ENCODE data around the gene CHST8.
"Not testable (repeated sequence)": the region's sequence is repeated elsewhere in the genome, so short reads cannot be mapped to it uniquely, and the experiment has no call there.

Gene CHST8

DNA sequence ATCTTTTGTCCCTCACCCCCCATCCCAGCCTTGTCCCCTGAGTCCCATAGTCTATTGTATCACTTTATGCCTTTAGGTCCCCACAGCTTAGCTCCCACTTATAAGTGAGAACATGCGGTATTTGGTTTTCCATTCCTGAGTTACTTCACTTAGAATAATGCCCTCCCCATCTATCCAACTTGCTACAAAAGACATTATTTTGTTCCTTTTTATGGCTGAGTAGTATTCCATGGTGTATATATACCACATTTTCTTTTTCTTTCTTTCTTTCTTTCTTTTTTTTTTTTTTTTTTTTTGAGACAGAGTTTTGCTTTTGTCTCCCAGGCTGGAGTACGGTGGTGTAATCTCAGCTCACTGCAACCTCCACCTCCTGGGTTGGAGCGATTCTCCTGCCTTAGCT lies 73.8 kb downstream of the CHST8 start:
- not testable (repeated sequence) for DNase-seq

DNA sequence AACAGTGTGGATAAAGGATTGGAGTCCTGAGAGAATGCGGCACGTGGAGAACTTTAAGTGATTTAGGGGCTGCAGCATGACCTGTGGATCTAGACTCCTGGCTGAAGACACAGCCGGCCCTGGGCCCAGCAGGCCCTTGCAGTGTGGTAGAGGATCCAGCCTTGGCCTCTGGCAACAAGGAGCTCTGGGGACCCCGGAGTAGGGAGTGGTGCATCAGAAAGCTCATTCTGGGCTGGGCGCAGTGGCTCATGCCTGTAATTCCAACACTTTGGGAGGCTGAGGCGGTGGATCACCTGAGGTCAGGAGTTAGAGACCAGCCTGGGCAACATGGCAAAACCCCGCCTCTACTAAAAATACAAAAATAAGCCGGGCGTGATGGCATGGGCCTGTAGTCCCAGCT lies 76.0 kb downstream of the CHST8 start:
- DNase-seq: no peak

DNA sequence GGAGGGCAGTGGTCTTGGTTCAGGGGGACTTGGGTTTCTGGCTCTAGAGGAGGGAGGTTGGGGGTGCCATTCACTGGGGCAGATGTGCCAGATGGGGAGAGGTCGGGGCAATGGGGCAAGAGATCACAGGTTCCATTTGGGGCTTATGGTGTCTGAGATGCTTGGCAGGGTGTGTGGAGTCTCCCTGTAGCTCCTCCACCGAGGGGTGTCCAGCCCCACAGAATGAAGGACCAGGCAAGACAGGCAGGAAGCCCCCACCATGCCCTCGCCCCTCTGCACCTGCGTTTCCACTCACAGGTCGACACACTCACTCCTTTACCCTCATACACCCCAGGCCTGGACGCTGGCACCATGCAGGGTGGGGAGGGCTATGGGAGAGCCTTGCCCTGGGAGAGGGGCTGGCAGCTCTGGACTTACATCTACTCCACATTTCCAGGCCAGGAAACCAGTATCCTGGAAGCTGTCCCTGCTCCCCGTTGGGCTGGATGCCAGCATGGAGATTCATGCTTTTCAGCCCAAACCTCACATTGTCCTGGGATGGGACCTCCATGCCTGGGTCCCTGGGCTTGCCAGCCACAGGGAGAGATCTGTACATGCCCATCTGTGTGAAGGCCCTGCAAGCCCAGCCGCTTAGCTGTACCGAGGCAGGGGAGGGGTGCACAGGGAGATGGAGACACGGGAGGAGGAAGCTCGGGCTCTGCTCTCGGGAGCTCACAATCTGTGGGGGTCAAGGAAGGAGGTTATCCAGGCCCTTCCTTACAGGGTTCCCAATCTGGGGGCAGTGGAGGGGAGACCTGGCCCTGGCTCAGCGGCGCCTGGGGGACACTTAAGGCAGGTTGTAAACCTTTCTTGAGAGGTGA lies 77.1 kb downstream of the CHST8 start:
- no peak for DNase-seq

DNA sequence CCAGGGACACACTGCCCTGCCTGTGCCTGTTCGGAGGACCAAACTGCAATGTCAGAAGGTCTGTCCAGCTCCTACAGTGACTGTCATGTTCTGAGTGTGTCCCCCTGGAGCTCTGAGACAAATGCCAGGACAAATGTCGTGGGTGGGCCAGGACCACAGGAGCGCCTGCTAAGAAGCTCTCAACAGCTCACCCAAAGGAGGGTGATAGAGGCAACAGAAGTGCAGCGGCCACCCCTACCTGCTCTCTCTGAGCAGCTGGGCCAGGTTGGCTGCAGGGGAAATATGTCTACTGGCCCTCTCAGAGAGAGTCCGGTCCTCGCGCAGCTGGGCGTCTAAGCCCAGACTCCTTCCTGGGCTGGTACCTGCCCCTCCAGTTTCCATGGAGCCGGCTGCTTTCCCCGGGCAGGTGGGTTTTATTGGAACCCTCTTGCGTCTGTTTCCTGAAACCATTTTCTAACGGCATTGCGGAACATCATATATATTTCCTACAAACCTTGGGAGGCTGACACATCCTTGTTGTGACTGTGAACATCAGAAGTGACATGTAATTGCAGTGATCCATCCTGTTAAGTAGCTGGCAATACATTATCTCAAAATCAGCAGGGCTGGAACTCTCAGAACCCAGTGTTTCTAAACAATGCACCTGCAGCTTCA lies 78.1 kb downstream of the CHST8 start:
- no peak for DNase-seq

DNA sequence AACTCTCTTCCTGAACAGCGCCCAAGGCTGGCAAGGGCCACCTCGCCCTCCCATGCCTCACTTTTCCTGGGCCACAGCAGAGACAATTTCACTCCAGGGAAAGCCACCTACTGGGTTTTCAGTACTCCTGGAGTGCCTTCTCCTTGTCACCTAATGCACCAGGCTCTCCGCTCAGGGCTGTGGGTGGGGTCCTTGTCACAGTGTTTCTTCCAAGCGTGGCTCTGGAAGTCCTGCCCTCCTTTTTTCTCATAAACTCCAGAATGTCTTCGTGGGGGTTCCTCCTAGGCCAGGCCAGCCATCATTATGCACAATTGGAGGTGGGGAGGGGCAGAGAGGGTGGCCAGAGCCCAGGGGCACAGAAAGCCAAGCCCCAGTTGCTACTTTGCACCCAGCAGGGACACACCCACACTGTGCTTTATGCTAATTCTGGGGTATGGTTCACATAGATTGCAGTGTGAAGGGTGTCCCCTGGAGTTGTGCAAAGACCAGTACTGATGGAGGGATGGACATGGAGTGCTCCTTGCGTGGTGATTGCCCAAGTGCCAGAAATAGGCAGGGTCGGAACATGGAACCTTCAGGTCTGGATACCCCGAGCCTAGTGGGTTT lies 78.8 kb downstream of the CHST8 start:
- no peak for DNase-seq

DNA sequence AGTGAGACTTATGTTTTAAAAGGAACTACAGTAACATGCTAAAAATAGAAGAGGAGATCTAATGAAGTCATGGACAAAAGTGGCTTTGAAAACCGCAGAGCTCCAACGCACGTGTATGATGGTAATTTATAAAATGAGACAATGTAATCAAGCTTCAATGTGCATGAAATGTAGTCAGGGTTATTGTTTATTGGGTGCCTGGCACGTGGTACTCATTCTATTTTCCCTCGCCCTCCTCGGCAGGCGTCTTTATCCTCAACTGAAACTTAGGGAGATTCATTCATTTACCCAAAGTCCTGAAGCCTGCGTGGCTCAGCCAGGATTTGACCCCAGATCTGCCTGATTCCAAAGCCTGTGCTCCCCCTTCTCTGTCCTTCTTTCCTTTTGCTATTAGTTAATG lies 79.8 kb downstream of the CHST8 start:
- DNase-seq: no peak

DNA sequence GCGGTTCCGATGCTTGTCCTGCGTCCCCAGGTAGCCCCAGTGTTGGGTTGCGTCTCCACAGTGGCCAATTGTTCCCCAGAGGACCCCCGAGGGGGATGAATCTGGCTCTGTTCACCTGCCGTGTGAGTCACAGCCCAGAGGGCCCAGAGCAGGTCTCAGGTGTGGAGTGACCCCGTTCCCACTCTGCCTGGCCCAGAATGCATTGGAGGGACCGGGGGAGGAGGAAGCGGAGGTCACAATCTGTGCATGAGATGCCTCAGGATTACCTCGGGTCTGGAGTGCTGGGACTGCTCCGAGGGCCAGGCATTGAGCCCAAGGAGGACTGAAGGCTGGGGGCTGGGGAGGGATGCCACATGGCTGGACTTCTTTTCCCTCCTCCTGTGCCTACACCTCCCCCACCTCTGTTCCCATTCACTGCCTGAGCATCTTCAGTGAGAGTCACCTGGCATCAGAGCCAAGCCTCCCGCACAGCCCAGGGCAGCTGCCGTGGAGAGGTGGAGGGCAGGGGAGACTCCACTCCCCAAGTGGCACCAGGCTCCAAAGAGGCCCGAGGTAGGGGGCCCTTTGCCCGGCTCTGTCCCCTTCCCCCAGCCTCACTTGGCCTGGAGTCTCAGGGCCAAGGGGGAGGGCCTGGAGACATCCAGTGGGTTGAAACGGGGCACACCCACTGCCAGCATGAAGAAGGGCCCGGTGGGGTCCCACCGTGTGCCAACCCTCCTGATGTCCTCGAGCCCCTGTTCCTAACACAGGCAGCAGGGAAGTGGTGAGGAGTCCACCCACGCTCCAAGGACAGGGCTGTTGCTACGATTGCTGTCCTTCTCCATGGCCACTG lies 81.1 kb downstream of the CHST8 start:
- DNase-seq: no peak

DNA sequence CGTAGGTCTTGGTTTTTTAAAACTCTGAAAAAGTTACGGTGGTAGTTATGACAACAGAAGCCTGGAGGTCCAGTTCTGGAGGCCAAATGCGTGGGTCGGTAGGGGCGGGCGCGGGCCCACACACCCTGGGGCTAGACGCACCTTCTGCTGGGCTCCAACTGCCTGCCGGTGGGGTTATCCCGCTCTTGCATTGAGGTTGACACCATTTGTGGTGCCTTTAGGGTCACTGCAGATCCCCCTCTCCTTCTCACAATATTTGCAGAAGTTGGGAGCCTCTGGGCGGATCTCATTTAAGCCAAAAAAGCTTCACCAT lies 81.6 kb downstream of the CHST8 start:
- no peak for DNase-seq

DNA sequence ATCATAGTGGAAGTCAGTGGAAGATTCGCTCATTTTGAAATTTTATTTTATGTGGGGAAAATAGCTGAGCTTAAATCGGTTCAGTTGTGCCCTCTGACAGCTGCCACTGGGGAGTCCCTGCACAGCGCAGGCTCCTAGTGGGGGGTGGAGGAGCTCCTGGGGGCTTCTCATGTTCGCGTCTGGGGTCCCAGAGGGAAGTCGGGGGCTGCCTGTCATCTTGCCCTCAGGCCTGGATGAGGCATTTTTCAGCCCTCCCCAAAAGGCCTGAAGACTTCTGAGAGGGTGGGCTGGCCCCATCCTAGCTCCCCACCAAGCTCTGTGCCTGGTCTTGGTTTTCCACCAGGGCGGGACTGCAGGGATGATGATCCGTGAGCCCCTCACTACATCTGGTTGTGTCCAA lies 82.1 kb downstream of the CHST8 start:
- DNase-seq: no peak

DNA sequence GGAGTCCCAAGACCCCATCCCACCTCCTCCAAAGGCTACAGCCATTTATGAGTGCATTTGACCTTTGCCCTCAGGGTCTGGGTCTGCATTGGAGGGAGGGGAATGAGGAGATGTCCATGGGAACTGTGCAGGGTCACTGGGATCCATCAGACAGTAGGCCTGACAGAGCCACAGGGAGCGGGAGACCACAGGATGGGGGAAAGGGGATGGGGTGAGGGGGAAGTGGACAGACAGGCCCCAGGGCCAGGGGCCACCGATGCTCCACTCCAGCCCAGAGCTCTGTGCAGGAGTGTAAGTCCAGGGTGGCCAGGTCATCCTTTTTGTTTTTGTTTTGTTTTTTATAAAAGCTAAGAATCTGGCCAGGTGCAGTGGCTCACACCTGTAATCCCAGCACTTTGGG lies 82.5 kb downstream of the CHST8 start:
- no peak for DNase-seq

DNA sequence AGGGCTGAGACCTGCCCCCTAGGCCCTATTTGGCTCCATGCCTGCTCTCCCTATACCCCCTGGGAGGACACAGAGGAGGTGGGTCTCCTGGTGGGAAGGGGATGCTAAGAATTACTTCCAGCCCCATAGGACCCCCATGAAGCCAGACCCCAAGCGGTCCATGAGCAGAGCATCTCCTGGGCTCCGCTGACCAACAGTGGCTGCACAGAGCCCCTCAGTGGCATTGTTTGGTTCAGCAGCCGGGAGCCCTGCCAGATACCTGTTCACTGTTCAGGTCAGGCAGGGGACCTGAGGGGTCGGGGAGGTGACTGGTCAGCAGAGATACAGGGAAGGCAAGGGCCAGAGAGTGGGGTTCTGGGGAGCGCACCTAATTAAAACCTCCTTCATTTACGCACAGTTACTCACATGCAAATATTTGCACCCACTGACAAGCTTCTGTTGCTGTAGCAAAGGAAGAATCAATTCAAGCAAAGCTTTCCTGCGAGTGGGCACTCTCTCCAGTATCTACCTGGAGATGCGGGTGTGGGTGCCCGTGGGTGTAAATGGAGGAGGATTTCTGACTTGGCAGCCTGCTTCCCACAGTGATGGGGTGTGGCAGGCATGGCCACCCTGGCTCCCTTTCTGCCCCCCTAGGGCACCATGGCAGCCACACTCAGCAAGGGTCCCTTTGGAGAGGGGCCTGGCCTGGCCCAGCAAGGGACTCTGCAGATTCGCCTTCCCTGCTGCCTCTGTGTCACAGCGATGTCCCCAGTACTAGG lies 83.5 kb downstream of the CHST8 start:
- DNase-seq: no peak

DNA sequence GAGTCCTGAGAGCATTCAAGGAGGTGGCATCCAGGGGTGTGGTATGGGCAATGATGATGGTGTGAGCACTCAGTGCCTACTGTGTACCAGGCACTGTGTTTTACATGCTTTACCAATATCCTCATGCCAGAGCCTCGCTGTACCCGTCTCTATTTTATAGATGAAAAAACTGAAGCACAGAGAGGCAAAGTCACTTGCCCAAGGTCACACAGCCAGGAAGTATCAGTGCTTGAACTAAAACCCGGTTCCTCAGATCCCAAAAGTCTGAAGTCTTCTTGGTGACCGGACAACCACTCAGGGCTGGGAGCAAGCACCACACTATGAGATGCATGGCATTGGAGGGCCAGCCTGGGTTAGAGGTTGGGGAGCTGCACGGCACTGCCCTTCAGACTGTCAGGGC lies 84.1 kb downstream of the CHST8 start:
- DNase-seq: no peak

DNA sequence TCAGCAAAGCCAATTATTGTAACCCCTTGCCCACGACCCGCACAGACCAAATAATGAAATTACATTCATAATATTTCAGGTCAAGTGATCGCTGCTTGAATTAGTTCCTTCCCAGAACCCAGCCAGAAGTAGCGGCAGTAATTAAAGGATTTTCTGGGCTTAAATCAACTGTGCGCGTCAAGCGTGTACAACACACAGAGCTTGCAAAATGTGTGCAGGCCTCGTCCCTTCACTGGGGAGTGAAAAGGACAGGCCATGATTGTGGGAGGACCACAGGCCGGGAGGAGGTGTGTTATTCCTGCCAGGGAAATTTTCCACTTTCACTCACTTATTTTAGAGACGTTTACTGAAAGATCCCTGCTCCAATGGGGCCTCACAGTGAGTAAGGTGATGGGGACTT lies 84.9 kb downstream of the CHST8 start:
- DNase-seq: no peak

DNA sequence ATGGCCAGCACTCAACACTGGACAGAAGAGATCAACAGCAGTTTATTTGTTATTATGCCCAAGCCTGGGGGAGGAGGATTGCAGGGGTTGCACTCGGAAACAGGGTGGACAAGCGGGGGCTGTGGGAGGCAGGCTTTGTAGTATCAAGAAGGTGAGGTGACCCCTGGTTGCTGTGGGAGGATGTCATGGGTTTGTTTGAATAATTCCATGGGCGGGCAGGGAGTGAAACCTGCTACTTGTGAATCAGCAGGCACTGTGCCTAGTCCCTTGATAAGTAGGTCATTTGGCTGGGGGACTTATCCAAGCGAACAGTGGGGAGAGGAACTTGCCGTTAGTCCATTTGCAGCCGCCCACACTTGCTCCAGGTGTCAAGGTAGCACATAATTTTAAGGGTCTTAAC lies 90.5 kb downstream of the CHST8 start:
- no peak for DNase-seq

DNA sequence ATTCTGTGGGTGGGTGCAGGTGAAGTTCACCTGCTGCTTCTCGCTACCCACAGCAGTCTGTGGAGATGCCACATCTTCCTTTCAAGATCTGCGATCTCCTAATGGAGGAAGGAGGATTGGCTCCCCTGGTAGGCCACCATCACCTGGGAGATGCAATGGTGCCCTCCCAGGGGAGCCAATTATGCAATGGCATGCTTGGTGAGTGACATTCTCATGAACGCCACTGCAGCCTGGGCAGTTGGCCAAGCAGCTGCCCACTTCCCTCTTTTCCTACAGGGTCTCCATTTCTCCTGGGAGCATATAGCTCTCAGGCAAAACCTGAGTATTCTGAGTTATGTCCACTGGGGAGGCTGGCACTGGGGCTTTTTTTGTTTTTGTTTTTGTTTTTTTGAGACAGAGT lies 91.4 kb downstream of the CHST8 start:
- DNase-seq: no peak

DNA sequence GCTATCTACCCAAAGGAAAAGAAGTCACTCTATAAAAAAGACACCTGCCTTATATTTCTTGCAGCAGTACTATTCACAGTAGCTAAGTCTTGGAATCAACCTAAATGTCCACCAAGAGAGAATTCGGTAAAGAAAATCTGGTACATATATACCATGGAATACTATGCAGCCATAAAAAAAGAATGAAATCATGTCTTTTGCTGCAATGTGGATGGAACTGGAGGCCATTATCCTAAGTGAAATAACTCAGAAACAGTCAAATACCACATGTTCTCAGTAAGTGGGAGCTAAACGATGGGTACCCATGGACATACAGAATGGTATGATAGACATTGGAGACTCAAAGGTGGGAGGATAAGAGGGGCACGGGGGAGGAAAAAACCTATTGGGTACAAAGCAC lies 92.4 kb downstream of the CHST8 start:
- DNase-seq: no peak

DNA sequence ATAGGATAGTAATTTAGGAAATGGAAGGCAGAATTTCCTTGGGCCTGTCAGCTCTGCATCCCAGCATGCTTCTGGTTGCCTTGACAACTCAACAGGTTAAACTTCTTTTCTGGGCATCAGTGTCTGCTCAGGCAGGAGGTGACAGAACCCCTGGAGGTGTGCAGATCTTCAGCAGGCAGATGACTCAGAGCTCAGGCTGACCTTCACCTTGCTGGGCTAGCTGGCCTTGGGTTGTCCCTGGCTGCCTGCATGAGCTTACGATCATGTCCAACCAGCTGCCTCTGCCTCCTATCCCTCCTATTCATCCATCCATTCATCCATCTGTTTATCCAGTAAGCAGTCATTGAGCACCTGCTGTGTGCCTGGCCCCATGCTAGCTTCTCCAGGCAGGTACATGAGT lies 93.7 kb downstream of the CHST8 start:
- no peak for DNase-seq

DNA sequence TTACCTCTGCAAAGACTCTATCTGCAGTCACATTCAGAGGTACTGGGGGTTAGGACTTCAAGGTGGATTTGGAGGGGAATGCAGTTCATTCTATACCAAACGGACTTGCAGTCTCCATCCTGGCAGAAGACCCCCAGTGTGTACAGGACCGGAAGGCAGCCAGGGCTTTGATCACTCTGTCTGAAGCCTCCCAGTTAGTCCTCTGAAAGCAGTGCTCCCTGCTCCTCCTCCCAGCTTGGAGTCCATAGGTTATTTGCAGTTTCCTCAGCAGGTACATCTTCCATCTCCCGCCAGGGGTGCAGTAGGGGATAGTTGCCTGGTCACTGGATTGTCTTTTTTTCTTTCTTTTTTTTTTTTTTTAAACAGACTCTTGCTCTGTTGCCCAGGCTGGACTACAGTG lies 96.1 kb downstream of the CHST8 start:
- no peak for DNase-seq

DNA sequence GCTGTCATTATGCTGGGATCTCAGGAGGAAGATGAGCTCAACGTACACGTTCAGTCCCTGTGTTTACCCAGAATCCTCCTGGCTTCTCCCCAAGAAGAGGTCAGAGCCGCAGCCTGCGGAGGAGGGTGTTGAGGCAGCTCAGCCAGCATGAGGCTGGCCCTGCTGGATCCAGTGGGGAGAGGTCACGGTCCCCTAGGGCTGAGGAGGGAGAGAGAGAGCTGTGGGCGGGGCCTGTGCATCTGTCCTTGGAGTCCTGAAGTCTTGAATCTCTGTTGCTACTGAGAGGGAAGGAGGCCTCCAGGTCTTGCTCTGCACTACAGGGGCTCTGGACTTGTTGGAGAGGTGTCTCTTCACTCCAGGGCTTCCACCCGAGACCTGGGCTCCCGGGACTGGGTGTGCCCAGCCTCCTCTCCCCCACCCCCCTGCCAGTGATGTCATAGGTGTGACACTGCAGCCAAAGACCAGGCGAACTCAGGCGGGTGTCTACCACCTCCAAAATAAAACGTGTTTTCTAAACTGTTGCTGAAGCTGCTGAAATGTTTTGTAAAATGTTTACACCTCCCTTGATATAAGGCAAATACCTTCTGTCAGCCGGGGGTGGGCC lies 97.0 kb downstream of the CHST8 start:
- DNase-seq: no peak

DNA sequence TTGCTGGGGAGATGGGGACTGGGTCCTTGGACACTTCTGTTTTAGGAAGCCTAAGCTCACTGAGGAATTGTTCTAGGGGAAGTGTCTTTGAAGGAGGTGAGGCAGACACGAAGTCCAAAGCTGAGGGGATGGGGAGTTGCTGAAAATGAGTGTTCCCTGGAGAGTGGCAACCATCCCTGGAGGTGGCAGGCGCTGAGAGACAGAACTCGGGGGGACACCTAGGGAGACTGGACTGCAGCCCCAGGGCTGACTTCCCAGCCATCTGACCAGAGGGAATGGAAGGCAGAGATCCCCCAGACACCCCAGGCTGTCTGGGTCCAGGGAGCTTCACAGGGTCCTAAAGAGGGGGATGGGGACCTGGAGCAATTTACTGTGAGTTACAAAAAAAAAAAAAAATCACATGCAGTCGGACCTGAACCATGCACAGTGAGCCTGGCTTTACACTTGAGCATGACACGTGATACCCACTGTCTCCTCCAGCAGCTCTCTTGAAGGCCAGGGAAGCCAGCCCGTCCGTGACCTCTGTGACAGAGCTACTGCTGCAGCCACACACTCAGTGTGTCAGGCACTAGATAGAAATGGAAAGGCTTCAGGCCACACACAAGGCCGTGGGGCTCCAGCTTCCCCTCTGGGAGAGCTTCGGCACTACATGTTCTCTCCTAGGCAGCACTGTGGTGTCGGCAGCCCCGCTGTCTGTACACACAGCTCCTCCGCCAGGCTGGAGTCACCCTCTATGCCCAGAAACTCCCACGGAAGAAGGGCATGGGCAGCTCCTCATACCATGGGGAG lies 97.8 kb downstream of the CHST8 start:
- no peak for DNase-seq

DNA sequence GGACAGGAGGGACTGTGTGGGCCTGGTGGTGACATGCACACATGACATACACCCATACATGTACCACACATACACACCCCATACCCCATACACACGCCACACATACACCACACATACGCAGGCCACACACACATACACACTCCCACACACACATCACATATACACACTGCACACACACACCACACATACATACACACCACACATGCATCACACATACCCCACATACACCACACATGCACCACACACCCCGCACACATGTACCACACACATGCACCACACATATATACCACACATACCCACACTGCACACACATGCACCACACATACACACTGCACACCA lies 98.4 kb downstream of the CHST8 start:
- no peak for DNase-seq

All from NCI-H446 treated with DMSO at 0.1 percent for 48 hours (cell line).